K562 (cell line): Measurements from ENCODE around the gene BIRC6. TPM values are rescaled to one million over a fixed set of nuclear protein-coding genes. Genes with fewer than 3 reads are reported as not detected.

Source experiments
- ATF3 ChIP-seq, 2 experiments: fragments of 450-650 bp in 1 of 2; sonication (generic) in 1 of 2; formaldehyde crosslinking in 1 of 2; IDR thresholded peaks in 1 of 2; conservative IDR thresholded peaks in 1 of 2; 2 replicates each; pipeline versions ENCODE4 v1.6.1 to v1.8.1; 2016 to 2023; ENCODE audit warnings: mild to moderate bottlenecking in 2 of 2, moderate library complexity in 2 of 2, inconsistent platforms in 1 of 2, missing genetic modification reagents in 1 of 2
- FOSL1 ChIP-seq: fragments of 200-800 bp; sonication (Bioruptor generic); conservative IDR thresholded peaks from 2 replicates; pipeline ENCODE4 v1.6.1; 2016; ENCODE audit warnings: missing genetic modification characterization, missing compliant biosample characterization
- GTF3C2 ChIP-seq: IDR thresholded peaks from 3 replicates; pipeline ENCODE4 v1.6.1; 2011; ENCODE audit warnings: borderline replicate concordance, mild to moderate bottlenecking, moderate library complexity; ENCODE audit not compliant: insufficient read length; ENCODE audit errors: extremely low read depth
- JUND ChIP-seq, 2 experiments: IDR thresholded peaks; 2 replicates in 1 of 2; 3 replicates in 1 of 2; pipeline ENCODE4 v1.6.1; 2011; ENCODE audit warnings: borderline replicate concordance in 2 of 2, low read depth in 2 of 2, low read length in 2 of 2, improper control_type of control experiment in 1 of 2, missing biosample characterization in 1 of 2, missing genetic modification characterization in 1 of 2, missing genetic modification reagents in 1 of 2
- PPARD ChIP-seq: fragments of 250-450 bp; sonication (Bioruptor Pico); IDR thresholded peaks from 2 replicates; pipeline ENCODE4 v1.8.0; 2022; ENCODE audit warnings: inconsistent platforms, mild to moderate bottlenecking, moderate library complexity
- PTTG1 ChIP-seq: fragments of 450-650 bp; IDR thresholded peaks from 2 replicates; pipeline ENCODE4 v1.6.1; 2016; ENCODE audit warnings: low read depth, mild to moderate bottlenecking, missing genetic modification characterization, missing compliant biosample characterization
- polyA plus RNA-seq, 8 experiments: library from polyadenylated mRNA; depleted of rRNA in 4 of 8; stranded (reverse) in 5 of 8; unstranded in 3 of 8; fragments of >200 nt; fragmentation: Nextera tagmentation in 2 of 8; fragmentation: Illumina TruSeq in 1 of 8; extraction: Ambion mirVana in 2 of 8; extraction: Trizol in 1 of 8; gene quantifications; 2 replicates each; pipeline versions ENCODE4 v1.2.1 to v1.2.3, GENCODE V29; 2011 to 2014; ENCODE audit warnings: inconsistent platforms in 1 of 8, missing spikeins in 1 of 8
- total RNA-seq, 7 experiments: library from RNA; depleted of rRNA in 6 of 7; stranded (reverse); fragments of >200 nt in 6 of 7; fragmentation: Illumina TruSeq in 2 of 7; extraction: Trizol in 2 of 7; gene quantifications; 2 replicates each; pipeline versions ENCODE4 v1.2.1 to v1.2.3, GENCODE V29; 2011 to 2021; ENCODE audit warnings: low replicate concordance in 1 of 7

The BIRC6 gene
- total and polyA plus RNA-seq, 9 of the 15 experiments (the other 6 are each of a cell fraction or from before 2014, with no cell fraction given), result 18.8 to 110 (median 49.8) TPM

GRCh38 chr2:32632089-32632488, 275.3 kb downstream of the BIRC6 start (continued):
- TF ChIP-seq GTF3C2, result peak; percentile 42
- no peak for TF ChIP-seq PTTG1 (tag)
- no peak for TF ChIP-seq PPARD (CRISPR knock-in tag)
- peak; percentile 86 for TF ChIP-seq FOSL1
- peak; percentile 82 for TF ChIP-seq JUND (IDR thresholded peaks at IDR 0.05; ENCODE audit: borderline replicate concordance, low read depth, low read length)
- TF ChIP-seq JUND (tag; IDR thresholded peaks at IDR 0.05; ENCODE audit: borderline replicate concordance, low read depth, low read length), result peak; percentile 81
- TF ChIP-seq ATF3 (IDR thresholded peaks at IDR 0.05), result peak; percentile 74
- no peak for TF ChIP-seq ATF3 (CRISPR knock-in tag; conservative IDR thresholded peaks at IDR 0.05)
